HG03095 (cell line): ENCODE results near the gene ZSCAN22.

Source experiments
- ATAC-seq: cut with Tn5 transposase; IDR thresholded peaks from one replicate; pipeline ENCODE4 v1.9.1; 2021; ENCODE audit warnings: moderate library complexity; ENCODE audit not compliant: unreplicated experiment

Gene ZSCAN22

DNA sequence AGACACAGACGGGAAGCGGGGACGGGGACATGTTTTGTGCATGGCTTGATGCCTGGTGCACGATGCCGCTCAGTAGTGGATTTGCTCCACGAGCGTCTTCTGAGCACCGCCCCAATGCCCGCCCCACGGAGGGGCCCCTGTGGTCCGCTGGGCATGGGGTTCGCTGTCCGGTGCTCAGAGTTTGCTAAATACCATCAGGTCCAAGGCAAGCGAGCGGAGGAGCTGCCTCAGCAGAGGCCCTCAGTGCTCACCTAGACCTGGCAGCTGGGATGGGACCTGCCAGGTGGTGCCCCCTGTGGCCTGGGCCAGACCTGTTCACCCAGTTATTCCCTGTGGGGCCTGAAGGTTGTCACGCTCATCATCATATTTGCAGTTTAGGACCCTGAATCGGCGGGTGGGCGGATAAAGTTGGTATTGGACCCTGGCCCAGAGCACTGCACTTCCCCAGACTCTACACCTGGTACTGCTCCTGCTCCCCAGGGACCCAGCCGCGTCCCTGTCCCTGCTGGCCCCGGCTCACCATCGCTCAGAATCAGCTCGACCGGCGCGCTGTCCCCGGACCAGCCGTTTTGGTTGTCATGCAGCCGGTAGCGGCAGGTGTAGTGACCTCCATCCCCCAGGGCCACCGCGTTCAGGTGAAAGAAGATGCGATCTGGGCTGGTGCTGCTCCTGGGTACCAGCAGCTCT lies 24.2 kb downstream of the ZSCAN22 start:
- ATAC-seq: no peak

DNA sequence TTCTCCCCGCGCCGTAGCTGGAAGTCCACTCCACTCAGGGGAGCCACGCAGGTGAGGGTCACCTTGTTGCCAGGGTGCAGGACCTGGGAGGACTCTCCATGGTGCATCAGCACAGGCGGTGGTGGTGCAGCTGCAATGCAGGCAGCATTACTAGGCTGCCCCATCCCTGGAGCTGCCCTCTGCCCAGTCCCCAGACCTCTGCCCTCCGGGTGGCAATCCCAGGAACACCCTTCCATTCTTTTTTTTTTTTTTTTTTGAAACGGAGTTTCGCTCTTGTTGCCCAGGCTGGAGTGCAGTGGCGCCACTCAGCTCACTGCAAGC lies 24.7 kb downstream of the ZSCAN22 start:
- ATAC-seq: no peak

DNA sequence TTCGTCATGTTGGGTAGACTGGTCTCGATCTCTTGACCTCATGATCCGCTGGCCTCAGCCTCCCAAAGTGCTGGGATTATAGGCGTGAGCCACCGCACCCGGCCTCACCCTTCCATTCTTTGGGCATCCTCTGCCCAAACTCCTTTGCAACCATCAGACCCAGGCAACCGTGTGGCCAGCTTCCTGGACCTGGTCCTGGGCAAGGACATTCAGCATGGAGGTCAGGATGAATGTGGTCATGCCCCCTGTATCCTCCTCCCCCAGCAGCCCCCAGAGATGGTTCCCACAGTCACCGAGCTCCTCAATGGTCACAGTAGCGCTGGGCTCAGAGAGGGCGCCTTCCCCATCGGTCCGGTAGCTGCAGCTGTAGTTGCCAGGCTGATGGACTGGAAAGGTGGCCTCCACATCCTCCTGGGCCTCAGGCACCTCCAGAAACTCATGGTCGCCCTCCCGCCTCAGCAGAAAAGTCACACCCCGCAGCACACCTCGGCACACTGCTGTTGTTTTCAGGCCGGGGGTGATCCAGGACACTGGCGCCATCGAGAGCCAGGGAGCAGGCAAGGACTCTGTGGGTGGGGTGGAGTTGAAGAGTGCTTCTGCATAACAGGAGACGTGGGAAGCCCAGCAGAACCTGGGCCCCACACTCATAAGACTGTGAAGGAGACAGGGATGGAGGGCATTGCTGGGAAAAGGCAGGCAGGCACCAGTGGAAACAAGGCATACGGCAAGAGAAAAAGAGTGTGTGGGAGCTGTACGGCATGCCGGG lies 25.4 kb downstream of the ZSCAN22 start:
- no peak for ATAC-seq

DNA sequence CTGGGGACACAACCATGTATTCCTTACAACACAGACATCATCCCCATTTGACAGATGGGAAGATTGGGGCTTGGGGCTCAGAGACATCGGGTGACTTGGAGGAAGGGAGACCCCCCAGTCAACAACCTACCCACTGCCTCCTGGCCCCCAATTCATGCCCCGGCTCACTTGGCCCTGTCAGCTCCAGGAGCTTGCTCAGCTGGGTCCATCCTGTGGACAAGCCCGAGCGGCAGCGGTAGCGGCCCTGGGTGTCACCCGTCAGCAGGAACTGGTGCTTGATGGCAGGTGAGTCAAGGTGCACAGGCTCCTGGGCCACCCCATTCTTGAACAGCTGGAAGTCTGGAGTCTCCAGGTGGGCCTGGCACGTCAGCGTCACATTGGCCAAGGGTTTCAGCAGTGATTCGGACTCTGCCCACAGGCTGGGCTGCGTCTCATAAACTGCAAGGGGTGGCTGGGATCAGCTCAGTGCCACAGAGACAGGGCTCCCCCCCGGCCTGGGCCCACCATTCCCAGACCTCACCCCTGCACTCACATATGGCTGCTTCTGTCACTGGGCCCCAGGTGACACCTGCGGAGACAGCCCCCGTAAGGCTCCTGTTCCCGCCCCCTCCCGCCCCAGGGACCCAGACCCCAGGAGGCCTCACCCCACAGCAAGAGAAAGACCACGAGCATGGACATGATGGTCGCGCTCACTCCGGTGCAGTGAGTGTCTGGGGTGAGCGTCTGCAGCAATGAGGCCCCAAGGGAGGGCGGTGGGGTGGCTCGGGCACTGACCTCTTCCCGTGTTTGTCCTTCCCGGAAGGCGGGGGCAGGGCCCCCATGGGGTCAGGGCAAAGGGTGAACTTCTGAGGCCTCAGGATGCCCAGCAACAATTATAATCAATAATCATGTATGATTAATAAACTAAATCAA lies 26.2 kb downstream of the ZSCAN22 start, which contains the start of gene A1BG:
Gene A1BG, minus strand, starts transcription at position 733 of the 912 bp plus-strand sequence. Its CDS starts 55 bp downstream, at position 678.
- no peak for ATAC-seq

DNA sequence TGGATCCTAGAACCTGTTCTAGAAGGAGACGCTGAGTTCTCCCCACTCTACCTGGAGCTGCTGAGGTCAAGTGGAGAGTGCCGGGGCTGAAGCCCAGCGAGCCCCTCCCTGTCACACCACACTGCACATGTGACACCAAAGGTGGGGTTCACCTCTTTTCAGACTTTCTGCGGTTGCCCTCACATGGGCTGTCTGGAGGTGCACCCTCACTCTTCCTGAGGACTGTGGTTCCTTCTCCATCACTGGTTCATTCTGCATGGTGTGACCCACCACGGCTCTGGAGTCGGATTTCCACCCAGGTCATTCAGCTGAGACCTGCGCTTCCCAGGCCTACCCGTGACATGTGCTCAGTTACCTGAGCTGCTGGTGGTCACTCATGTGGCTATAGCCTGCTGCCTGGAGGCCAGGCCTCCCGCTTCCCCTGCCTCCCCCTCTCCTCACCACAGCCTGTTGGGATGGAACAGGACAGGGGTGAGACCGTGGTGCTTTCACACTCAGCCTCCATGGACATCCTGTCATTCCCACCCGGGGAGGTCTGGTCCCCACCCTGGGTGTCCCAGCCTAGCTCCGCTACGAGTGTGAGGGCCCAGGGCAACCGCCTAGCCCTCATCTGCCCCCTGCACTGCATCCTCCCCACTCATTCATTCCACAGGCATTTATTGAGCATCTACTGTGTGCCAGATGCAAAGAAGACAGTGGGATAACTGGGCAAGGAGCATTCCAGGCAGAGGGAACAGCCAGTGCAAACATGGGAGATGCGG lies 27.1 kb downstream of the ZSCAN22 start:
- ATAC-seq: no peak

DNA sequence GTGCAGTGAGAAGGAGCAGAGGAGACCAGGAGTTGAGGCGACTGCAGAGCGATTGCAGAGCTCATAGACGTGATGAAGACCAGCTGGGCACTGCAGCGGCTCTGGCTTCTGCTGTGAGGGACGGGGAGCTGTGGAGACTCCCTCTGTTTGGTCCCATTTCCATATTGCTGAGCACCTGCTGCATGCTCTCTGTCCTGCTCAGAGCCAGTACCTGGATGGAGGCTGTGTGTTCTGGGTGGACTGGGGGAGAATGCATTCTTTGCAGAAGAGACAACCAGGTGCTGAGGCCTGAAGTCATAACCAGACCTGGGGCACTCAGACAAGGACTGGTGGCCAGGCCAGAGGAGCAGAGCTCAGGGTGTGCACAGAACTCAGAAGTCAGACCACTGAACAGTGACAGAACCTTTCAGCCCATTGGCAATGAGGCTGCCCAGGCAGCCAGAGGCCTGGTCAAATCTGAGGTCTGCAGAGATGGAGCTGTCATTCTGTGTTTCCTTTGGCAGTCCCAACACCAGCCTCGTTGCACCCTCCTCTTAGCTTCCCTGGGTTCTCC lies 27.8 kb downstream of the ZSCAN22 start:
- ATAC-seq: no peak

DNA sequence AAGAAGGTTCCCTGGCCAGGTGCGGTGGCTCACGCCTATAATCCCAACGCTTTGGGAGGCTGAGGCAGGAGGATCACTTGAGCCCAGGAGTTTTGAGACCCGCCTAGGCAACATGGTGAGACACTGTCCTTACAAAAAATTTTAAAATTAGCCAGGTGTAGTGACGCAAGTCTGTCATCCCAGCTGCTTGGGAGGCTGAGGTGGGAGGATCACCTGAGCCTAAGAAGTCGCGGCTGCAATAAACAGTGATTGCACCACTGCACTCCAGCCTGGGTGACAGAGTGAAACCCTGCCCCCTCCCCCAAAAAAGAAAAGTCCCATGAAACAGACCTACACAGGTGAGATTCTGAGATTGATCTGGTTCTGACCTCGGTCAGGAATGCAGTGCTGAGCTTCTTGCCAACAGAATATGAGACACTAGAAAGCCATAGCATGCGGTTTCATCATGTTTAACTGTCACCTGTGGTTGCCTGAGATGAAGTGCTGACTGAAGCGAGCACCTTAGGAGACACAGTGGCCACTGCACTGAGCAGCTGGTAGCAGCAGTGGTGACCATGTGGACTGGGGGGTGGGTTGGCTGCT lies 28.5 kb downstream of the ZSCAN22 start:
- no peak for ATAC-seq

DNA sequence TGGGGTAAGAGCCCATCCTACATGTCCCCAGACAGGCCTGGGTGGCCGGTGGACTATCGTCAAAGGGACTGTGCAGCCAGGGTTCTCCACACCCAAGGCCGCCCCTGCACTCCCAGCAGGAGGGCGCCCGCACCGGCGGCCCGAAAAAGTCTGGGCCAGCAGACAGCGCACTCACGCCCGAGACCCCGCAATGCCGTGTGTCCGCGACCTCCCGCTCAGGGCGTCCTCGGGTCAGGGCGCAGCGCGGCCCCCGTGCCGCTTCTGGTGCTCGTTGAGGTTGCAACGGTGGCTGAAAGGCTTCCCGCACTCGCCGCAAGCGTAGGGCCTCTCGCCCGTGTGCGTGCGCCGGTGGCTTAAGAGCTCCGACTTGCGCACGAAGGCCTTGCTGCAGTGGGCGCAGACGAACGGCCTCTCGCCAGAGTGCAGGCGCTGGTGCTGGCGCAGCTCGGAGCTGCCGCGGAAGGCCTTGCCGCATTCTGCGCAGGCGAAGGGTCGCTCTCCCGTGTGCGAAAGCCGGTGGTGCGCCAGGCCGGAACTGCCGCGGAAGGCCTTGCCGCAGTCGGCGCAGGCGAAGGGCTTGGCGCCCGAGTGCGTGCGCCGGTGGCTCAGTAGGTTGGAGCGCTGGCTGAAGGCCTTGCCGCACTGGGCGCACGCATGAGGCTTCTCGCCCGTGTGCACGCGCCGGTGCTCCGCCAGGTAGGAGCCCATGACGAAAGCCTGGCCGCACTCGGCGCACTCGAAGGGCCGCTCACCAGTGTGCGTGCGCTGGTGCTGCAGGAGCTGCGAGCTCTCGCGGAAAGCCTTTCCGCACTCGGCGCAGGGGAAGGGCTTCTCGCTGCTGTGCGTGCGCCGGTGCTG lies 29.3 kb downstream of the ZSCAN22 start:
- ATAC-seq: no peak

DNA sequence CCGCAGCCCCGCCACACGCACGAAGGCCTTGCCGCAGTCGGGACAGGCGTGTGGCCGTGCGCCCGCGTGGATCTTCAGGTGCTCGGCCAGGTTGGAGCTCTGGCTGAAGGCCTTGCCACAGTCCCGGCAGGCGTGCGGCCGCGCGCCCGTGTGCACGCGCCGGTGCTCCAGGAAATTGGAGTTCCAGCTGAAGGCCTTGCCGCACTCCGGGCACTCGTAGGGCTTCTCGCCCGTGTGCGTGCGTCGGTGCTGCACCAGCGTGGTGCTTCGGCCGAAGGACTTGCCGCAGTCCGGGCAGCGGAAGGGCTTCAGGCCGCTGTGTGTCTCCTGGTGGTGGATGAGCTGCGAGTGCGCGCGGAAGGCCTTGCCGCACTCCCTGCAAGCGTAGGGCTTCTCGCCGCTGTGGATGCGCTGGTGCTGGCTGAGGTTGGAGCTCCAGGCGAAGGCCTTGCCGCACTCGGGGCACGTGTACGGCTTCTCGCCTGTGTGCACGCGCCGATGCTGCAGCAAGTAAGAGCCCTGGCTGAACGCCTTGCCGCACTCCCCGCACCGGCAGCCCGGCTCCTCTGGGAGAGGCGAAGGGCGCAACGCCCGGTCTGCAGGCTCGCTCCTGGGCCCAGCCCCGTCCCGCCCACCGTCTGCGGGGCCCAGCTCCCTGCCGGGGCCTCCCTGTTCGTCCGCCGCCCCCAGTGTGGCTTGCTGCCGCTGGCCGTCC lies 30.1 kb downstream of the ZSCAN22 start:
- ATAC-seq: no peak

DNA sequence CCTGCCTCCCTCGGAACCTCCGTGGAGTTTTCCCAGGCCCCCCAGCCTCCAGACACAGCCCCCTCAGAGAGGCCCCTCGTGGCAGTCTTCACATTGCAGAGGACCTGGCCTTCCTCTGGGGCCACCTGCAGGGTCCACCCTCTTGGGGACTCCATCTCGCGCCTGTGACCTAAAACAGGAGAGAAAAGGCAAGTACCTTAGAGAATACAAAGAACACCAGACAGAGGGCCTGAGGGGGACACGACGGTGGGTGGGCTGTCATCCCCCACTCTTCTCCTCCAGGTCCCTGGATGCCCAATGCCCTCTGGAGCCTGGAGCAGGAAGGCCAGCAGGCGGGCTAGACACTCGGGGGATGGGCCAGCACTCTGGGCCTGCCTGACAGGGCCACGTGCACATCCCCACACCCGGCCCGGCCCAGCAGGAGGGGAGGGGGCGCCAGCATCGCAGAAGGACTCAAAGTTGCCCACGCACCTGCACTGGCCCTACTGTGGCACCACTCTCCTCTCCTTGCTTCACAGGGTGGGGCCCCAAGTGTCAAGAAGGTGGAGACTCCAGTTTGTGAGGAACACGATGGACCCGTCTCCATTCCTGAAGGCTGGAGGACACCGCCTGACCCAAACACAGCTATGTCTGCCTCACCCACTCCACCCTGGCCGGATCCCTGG lies 30.8 kb downstream of the ZSCAN22 start:
- no peak for ATAC-seq

DNA sequence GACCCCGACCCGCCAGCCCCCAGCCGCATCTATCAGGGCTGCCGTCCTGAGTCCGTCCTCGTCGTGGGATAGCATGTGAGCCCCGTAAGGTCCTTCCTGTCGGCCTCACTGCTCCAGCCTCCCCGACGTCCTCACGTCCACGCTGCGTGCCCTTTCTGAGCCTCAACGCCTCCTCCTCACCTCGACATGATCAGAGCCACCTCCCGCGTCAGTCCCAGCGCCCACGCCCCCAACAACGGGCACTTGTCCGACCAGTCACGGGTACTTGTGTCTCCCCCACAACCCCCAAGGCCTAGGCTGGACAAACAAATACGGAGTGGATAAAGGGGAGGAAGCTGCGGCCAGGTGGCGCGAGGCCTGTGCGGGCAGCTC lies 35.1 kb downstream of the ZSCAN22 start:
- peak; percentile 6 for ATAC-seq

DNA sequence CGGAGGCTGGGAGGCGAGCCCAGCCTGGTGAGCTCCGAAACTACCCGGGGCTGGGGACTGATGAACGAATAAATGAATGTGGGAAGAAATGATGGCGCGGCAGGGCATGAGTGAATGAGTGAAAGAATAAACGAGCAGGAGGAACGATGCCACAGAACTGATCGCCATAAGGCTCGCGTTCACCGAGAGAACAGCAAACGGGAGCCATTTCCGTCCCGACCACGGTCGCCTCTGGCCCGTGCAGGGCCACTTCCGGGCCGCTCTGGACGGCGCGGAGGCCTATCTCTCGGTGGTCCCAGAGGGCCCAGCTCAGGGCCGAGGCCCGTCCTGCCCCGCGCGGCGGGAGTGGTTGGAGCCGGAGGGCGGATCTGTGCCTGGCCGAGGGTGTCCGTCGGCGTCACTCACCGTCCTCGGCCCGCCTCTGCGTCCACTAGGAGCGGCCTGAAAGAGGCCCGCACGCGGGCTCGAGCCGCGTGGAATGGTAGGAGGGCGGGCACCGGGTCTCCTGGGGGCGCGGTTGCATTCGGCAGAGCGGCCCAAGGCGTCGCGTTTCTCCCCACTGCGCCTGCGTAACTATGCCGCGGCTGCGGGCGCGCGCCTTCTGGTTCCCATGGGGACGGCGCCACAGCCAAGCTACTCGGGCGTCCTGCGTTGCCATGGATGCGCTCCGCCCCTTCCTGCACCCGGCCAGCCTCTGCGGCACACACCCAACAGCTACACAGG lies 35.6 kb downstream of the ZSCAN22 start, which contains the start of gene ZNF497:
Gene ZNF497, minus strand, starts transcription at position 480 of the 723 bp plus-strand sequence. CDS start 5,116 bp downstream, outside the sequence.
- ATAC-seq: peak; percentile 73

DNA sequence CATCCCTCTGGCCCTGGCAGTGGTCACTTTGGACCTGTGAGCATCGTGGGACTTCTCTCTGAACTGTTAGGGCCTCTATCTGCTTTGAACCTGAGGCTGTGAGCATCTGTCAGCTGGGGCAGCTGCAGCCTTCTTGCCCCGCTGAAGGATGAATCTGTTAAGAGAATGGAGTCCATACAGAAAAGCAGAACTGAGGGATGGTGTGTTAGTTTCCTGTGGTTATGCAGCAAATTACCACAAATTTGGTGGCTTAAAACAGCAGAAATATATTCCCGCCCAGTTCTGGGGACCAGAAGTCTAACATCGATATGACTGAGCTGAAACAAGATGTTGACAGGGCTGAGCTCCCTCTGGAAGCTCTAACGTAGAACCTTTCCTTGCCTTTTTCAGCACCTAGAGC lies 37.4 kb downstream of the ZSCAN22 start:
- ATAC-seq: no peak

DNA sequence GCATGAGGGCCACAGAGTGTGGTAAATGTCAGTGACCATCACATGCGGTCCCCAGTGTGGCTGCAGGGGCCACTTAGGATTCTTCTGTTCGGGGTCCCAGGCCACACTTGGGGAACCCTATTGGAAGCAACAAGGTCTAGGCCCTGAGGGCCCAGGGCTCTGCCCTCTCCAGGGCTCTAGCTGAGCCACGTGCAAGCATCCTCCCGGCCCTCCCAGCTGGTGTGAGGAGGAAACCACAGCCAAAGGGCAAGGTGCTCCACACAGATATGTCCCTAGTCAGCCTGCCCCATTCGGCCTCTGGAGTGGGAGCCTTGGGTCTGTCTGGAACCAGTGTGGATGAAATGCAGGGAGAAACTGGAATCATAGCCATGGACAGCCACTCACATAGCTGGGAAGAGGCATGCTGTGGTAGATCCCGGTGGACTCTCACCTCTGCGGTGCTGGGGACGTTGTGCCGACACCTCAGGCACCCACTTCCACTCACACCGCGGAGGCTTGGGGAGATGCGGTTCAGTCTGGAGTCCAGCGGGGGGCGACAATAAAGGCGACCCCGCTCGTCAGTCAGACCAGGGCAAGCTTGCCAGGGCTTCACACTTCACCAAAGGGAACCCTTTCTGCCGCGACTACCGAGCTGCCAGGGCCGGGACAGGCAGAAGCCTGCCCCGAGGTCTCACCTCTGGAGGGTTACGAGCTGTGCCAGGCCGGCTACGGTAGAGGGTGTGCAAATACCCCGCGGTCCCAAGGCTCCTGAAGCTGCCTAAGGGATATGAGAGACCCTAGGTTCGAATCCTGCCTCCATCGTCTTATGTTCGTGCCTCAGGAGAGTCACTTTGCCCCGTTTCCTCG lies 40.0 kb downstream of the ZSCAN22 start:
- ATAC-seq: no peak

DNA sequence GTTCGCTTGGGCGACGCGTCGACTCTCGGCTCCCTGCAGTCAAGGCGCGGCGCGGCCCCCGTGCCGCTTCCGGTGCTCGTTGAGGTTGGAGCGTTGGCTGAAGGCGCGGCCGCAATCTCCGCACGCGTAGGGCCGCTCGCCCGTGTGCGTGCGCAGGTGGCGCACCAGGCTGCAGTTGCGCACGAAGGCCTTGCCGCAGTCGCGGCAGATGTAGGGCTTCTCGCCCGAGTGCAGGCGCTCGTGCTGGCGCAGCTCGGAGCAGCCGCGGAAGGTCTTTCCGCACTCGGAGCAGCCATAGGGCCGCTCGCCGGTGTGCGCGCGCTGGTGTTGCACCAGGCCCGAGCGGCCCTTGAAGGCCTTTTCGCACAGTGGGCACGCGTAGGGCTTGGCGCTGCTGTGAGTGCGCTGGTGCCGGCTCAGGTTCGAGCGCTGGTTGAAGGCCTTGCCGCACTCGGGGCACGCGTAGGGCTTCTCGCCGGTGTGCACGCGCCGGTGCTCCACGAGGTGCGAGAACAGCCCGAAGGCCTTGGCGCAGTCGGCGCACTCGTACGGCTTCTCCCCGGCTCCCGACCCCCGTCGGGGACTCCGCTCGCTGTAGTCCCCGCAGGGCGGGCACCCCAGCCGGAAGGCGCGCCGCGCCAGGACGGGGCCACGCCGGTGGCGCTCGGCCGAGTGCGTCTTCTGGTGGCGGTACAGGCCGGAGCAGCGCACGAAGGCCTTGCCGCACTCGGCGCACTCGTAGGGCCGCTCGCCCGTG lies 41.1 kb downstream of the ZSCAN22 start:
- no peak for ATAC-seq
